IMR-90 (cell line): Measurements from ENCODE around the gene USP4.
"Not testable (repeated sequence)": the region's sequence is repeated elsewhere in the genome, so short reads cannot be mapped to it uniquely, and the experiment has no call there.

Experiments
- CEBPB ChIP-seq: IDR thresholded peaks from 2 replicates; pipeline ENCODE4 v1.6.1; 2012; ENCODE audit warnings: low read depth, low read length, improper control_type of control experiment
- CTCF ChIP-seq: conservative IDR thresholded peaks from 2 replicates; pipeline ENCODE4 v1.5.1; 2012; ENCODE audit warnings: mild to moderate bottlenecking, low read depth, low read length, improper control_type of control experiment
- ELK1 ChIP-seq: fragments of 150-350 bp; IDR thresholded peaks from 2 replicates; pipeline ENCODE4 v1.6.1; 2016; ENCODE audit warnings: low read depth, mild to moderate bottlenecking, low read length, moderate library complexity, borderline replicate concordance
- MAFK ChIP-seq: IDR thresholded peaks from 2 replicates; pipeline ENCODE4 v1.6.1; 2012; ENCODE audit warnings: low read depth, low read length, improper control_type of control experiment
- MXI1 ChIP-seq: IDR thresholded peaks from 2 replicates; pipeline ENCODE4 v1.6.1; 2012; ENCODE audit warnings: low read depth, mild to moderate bottlenecking, low read length, moderate library complexity, borderline replicate concordance
- NFE2L2 ChIP-seq: fragments of 150-350 bp; IDR thresholded peaks from 2 replicates; pipeline ENCODE4 v1.6.1; 2016; ENCODE audit warnings: low read depth, mild to moderate bottlenecking, low read length
- POLR2A ChIP-seq: IDR thresholded peaks from 2 replicates; pipeline ENCODE4 v1.6.1; 2012; ENCODE audit warnings: mild to moderate bottlenecking, low read depth, low read length
- RCOR1 ChIP-seq: IDR thresholded peaks from 2 replicates; pipeline ENCODE4 v1.6.1; 2012; ENCODE audit warnings: mild to moderate bottlenecking, low read length, improper control_type of control experiment; ENCODE audit not compliant: insufficient replicate concordance
- USF2 ChIP-seq: fragments of 150-350 bp; IDR thresholded peaks from 2 replicates; pipeline ENCODE4 v1.6.1; 2017; ENCODE audit warnings: mild to moderate bottlenecking, antibody characterized with exemption, low read length, low read depth

GRCh38 chr3:49228817-49229216 lies 111.0 kb downstream of the USP4 start:
- not testable (repeated sequence) for TF ChIP-seq MXI1, CTCF, POLR2A, CEBPB, USF2, MAFK, NFE2L2, RCOR1, ELK1
